HT1080 (cell line): Measurements from ENCODE around the gene TKT. TPM values are rescaled to one million over a fixed set of nuclear protein-coding genes. Genes with fewer than 3 reads are reported as not detected.

Experiments
- DNase-seq: peaks from one replicate; pipeline ENCODE4 v3.0.0-alpha.2; 2015; ENCODE audit warnings: low read depth
- total RNA-seq: library from RNA; depleted of rRNA; stranded (reverse); fragments of >200 nt; shearing (Covaris generic); gene quantifications from 2 replicates; pipeline ENCODE4 v1.2.3, GENCODE V29; 2014

TKT gene
- total RNA-seq, 1 experiment from 2014 or later = 1,008 TPM

DNA sequence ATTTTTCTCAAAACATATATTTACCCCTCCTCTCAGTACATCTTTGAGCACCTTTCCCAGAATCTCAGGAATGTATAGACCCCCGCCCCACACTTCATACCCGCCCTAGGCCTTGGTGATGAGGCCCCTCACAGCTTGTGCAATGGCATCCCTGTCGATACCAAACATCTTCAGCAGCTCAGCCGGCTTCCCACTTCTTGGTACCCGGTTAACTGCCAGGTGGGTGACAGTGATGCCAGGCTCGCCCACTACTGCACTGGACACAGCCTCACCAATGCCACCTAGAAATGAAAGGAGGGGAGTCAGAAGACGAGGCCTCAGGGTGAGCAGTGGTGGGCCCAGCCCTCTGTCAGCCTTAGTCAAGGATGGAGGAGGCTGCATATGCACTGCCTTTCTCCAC lies 30.2 kb downstream of the TKT start:
- DNase-seq = no peak

DNA sequence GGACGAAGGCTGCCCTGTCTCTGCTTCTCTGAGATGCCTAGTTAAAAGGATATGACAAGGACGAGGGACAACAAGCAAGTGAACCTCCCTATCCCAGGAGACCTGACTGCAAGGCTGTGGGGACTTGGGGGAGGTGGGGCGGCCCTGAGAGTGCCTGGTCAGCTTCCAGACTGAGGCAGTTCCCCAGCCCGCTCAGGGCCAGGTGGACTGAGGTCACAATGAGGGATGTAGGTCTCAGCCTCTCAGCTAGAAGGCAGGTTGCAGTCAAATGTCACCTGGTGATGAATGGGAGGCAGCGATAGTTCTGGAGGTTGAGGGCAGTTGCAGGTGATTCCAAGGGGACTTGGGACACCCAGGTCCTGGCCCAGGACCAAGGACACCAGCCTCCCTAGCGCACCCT lies 30.6 kb downstream of the TKT start:
- no peak for DNase-seq

DNA sequence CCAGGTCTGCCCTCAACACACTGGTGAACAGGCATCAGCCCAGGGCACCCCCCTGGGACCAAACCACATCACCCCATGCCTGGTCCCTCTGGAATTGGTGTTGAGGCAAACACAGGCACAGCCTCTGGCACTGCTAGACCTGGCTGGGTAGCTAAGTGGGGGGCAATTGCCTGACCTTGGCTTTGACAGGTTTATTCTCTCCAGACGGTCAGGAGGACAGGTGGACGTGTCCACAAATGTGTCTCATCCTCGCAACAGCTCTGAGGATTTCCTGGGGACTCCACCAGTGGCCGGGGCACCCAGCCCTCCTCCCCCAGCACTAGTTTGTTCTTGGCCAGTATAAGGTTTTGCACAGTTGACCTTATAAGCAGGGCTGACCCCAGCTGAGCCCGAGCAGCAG lies 31.3 kb downstream of the TKT start:
- DNase-seq = no peak

- DNase-seq = no peak
Measured at GRCh38 chr3:53224026-53224425, 31.8 kb downstream of the TKT start.

- no peak for DNase-seq
Measured at GRCh38 chr3:53223541-53223966, 32.3 kb downstream of the TKT start.

GRCh38 chr3:53223025-53223424 lies 32.8 kb downstream of the TKT start:
- no peak for DNase-seq

GRCh38 chr3:53222183-53222901 lies 33.5 kb downstream of the TKT start:
- no peak for DNase-seq

DNA sequence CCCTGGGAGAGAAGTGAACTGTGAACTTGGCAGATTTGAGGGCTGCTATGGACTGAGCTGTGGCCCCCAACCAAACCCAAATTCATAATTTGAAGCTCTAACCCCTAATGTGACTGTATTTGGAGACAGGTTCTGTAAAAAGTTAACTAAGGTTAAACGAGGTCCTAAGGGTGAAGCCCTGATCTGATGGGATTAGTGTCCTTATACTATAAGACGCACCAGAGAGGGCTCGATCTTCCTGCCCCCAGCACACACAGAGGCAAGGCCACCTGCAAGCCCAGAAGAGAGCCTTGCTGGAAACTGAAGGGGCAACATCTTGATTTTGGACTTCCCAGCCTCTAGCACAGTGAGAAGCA lies 34.0 kb downstream of the TKT start:
- DNase-seq = no peak

DNA sequence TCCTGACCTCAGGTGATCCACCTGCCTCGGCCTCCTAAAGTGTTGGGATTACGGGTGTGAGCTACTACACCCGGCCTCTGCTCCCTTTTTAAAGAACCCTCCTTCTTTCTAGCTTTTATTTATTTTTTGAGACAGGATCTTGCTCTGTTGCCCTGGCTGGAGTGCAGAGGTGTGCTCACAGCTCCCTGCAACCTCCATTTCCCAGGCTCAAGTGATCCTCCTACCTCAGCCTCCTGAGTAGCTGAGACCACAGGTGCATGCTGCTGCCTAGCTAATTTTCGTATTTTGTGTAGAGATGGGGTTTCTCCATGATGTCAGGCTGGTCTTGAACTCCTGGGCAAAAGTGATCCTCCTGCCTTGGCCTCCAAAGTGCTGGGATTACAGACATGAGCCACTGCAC lies 34.5 kb downstream of the TKT start:
- DNase-seq = no peak

- peak; percentile 82 for DNase-seq
Measured at GRCh38 chr3:53219895-53220483, 35.8 kb downstream of the TKT start.

GRCh38 chr3:53218131-53218530 lies 37.7 kb downstream of the TKT start:
- no peak for DNase-seq

DNA sequence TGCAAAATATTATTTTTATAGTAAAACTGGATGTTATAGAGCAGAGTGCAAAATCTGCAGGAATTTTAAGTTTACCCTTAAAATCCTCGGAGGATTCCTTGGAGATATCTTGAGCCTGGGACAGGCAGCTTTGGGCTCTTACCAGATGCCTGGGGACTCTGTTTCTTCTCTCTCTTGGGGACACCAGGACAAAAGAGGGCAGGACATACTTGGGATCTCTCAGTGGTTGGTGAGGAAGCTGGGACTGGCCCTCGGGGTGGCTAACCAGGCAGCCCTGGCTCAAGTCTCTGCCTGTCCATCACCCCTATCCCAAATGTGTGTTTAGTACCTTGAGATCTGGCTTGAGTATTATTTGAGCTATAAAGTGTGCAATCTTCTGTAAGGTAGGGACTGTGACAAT lies 38.6 kb downstream of the TKT start:
- no peak for DNase-seq

GRCh38 chr3:53216723-53217122 lies 39.1 kb downstream of the TKT start:
- no peak for DNase-seq

GRCh38 chr3:53215816-53216215 lies 40.0 kb downstream of the TKT start:
- no peak for DNase-seq

GRCh38 chr3:53213276-53213675 lies 42.5 kb downstream of the TKT start:
- DNase-seq = no peak

DNA sequence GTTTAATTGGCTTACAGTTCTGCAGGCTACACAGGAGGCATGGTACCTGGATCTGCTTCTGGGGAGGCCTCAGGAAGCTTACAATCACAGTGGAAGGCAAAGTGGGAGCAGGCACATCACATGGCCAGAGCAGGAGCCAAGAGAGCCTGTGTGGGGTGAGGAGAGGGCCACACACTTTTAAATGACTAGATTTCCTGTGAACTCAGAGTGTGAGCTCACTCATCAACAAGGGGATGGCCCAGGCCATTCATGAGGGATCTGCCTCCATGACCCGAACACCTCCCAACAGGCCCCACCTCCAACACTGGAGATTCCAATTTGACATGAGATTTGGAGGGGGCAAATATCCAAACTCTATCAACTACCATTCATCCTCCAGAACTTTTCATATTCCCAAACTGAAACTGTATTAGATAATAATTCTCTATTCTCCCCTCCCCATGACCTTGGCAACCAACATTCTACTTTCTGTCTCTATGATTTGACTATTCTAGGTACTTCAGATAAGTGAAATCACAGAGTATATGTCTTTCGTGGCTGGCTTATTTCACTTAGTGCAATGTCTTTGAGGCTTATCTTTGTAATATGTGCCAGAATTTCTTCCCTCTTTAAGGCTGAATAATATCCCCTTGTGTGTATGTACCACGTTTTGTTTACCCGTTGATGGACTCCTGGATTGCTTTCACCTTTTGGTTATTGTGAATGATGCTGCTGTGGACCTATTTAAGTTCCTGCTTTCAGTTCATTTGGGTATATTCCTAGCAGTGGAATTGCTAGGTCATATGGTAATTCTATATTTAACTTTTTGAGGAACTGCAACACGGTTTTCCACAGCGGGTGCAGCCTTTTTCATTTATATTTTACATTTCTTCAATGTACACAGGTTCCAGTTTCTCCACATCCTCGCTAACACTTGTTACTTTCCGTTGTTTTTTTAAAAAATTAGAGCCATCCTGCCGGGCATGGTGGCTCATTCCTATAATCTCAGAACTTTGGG lies 43.8 kb downstream of the TKT start:
- DNase-seq = peak; percentile 53

- no peak for DNase-seq
Measured at GRCh38 chr3:53202331-53203015, 53.3 kb downstream of the TKT start.

- DNase-seq = no peak
Measured at GRCh38 chr3:53200501-53201498, 55.0 kb downstream of the TKT start.

- DNase-seq = no peak
Measured at GRCh38 chr3:53199834-53200233, 56.0 kb downstream of the TKT start.

DNA sequence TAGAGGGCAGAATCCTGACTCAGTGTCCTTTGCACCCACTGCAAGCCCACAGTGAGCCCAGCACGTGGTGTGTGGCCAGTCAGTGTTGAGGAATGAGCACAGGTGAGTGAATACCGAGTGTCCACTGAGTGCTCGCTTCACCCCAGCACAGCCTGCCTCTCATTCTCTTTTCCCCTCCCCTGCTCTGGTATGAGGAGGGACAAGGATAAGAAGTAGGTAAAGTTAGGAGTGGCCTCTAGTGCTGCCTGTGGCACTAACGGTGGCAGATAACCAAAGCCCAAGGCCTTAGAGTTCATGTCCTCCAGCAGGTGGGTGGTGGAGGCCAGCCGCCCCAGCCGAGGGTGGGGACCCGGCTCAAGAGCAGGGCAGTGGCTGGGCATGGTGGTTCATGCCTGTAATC lies 56.8 kb downstream of the TKT start:
- DNase-seq = no peak
